C1 segment of cervical spinal cord (tissue), 14 donors: ENCODE measurements around the gene COL4A3.
"Not testable (repeated sequence)": the region's sequence is repeated elsewhere in the genome, so short reads cannot be mapped to it uniquely, and the experiment has no call there.

Source experiments
- DNase-seq, 14 donors: peaks; one replicate each; lab custom pipeline; 2025; lab: John Stamatoyannopoulos, UW

COL4A3 gene

GRCh38 chr2:227154986-227155774 lies 9.2 kb upstream of the COL4A3 start:
- DNase-seq, result no peak

GRCh38 chr2:227160164-227160563 lies 4.3 kb upstream of the COL4A3 start:
- no peak for DNase-seq

DNA sequence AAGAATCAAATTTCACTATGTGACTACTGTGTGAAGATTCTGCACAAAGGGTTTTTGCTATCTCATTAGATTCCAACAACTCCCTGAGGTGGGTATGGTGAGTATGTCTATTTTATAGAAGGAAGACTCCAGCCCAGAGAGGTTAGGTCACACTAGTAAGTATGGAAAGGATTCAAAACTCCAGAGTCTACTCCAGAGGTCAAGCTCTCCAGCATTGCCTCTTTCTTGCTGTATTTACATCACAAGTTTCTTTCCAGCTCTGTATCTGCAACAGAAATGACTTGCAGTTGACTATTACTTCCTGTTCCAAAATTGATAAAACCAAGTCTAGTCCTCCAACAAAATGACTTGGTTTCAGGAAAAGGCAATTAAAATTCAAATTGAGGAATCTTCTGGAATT lies 2.5 kb upstream of the COL4A3 start:
- no peak for DNase-seq

DNA sequence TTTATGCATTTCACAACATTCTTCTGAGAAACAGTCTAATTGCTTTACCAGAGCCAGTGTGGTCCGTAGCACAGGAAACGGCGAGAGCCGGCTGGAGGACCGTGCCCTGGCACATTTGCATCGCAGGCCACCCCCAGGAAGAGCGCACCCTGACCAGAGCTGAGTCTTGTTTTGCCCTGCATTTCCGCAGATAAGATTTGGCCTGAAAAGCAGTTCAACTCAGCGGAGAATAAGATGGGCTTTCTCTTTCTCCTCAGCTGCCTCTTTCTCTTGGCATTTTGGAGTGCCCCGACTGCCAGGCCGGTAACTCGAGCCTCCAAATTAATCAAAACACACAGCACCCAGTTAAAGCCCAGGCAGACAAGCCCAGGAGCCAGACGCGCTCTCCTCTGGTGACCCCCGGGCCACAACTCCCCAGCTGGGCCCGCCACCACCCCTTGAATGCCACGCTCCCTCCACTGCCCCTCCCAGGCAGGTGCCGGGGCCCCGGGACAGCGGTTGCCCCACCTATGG lies 883 bp upstream of the COL4A3 start:
- DNase-seq, result no peak

DNA sequence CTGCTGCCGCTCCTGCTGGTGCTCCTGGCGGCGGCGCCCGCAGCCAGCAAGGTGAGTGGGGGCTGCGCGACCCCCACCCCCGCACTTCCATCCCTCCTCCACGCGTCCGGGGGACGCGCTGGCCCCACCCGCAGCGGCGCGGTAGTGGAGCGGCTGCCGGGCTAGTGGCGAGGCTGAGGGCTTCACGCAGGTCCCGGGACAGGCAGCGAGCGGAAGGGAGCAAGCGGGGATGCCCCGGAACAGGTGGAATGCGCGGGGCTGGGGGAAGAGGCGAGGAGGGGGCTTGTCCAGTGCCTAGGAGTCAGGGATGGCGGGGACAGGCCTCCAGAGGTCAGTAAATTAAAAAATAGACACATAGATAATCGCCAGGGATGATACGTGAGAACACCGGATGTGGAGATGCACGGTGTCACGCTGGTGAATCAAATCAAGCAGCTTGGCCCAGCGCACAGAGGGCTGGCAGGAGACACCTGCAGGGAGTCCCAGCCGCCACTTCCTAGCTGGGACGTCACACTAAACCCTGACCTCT lies 403 bp downstream of the COL4A3 start:
- DNase-seq, result no peak

- not testable (repeated sequence) for DNase-seq
Measured at GRCh38 chr2:227171779-227172178, 7.4 kb downstream of the COL4A3 start.

GRCh38 chr2:227177592-227178336 lies 13.3 kb downstream of the COL4A3 start:
- no peak for DNase-seq

DNA sequence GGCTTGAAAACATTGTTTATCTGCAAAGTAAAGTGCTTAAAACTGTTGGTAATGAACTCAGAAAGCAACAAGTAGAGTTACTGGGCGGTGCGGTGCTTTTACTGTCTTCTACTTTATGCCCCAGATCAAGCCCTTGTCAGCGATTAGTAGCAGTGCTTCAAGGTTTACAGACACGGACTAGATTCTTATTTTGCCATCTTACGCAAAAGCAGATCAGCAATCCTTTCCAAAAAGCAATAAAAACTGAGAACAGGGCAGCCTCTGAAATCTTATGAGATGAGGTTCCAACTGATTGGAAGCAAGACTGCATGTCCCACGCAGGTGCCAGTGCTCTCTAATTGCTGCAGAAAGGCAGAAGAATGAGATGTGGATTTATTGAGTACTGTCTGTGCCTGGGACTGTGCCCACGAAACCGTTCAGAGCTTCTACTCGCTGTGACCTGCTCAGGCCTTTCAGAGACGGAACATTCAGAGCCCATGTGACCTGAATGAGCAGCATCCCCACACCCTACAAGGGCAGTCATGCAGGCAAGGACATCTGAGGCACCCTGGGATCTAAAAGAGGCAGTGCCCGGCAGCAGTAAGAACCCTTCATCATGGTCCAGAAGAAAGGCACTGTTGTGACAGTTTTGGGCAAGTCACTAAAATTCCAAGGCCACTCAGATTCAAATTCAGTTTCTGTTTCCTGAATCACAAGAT lies 15.7 kb downstream of the COL4A3 start:
- DNase-seq, result peak in 9 of 14 donors; percentile 5 to 51 (median 28)

GRCh38 chr2:227180770-227181169 lies 16.3 kb downstream of the COL4A3 start:
- DNase-seq, result no peak

DNA sequence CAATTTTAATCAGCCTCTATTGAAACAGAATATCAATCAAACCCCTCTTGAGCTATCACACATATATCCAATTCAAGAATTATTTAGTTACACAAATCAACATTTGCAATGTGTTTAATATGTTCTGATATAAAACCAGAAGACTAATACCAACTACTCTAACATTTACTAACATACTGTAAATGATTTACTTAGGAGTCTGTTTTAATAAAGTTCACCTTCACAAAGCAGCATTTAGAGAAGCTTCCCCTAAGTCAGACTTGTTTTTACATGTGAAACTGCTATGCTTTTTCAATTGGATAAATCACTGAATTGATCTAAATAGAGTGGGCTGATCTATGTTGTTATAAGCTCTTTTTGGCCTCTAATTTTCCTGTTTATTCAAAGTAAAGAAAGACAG lies 18.3 kb downstream of the COL4A3 start:
- DNase-seq, result no peak

- no peak for DNase-seq
Measured at GRCh38 chr2:227183657-227184367, 19.4 kb downstream of the COL4A3 start.

GRCh38 chr2:227185615-227186232 lies 21.3 kb downstream of the COL4A3 start:
- DNase-seq, result no peak

DNA sequence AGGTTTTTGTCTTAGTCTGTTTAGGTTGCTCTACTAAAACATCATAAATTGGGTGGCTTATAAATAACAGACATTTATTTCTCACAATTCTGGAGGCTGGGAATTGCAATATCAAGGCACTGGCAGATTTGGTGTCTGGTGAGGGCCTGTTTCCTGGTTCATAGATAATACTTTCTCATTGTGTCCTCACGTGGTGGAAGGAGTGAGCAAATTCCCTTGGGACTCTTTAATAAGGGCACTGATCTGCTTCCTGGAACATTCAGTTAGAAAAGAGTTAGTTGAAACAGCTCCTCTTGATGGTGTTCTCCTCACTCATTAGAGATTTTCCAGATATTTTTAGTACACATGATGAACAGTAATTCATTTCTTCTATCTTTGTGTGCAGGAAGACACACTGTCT lies 22.3 kb downstream of the COL4A3 start:
- DNase-seq, result no peak

DNA sequence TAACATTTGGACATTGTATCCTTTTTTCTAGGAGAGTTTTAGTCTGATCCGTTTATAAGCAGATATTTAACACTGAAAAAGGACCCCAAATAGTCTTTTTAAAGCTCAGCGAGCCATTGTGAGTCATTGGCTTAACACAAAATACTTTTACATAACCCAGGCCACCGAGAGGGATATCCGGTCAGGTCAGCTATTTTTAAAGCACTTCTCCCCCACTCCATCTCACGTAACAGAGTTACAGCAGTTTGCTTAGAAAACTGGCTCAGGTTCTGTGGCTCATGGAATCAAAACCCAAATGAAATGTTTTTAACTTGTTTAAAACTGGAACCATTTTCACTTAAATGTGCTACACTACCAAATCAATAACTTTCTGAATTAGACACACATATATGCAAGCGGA lies 23.9 kb downstream of the COL4A3 start:
- no peak for DNase-seq

GRCh38 chr2:227191367-227191766 lies 26.9 kb downstream of the COL4A3 start:
- no peak for DNase-seq

- no peak for DNase-seq
Measured at GRCh38 chr2:227192491-227192890, 28.1 kb downstream of the COL4A3 start.

- no peak for DNase-seq
Measured at GRCh38 chr2:227194219-227194618, 29.8 kb downstream of the COL4A3 start.

GRCh38 chr2:227198866-227199265 lies 34.4 kb downstream of the COL4A3 start:
- DNase-seq, result no peak

DNA sequence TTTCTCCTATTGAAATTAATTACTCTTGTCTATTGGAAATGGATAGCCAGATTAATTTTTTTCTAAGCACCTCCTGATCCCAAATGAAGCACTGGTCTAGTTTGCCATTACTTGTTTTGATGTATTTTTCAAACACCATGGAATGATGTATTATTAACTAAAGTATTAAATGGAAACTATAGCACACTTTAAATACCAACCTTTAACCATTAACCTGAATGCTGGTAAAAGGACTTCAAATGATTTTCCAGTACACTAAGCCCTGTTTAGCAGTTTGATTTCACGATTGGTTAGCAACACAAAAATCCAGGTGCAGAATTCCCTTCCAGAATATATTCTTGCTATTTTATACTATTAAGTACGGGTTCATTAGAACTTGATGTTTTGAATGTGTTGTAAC lies 37.3 kb downstream of the COL4A3 start:
- no peak for DNase-seq

DNA sequence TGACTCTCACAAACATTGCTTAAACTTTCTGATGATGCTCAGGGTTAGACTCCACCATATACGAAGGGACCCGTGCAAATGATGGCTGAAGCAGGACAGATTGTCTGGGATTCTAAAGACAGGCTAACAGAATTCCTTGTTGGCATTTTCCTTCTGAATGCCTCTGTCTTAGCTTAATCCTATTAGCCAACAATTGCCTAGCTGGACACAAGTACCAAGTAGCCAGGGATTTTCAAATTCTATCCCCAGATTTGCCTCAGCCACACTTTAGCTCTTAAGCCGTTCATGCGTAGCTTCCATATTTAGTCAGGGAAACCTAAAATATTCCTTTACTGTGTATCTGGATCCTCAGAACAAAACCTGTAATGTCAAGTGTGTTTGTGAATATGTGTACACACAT lies 40.0 kb downstream of the COL4A3 start:
- DNase-seq, result no peak

GRCh38 chr2:227205701-227206100 lies 41.3 kb downstream of the COL4A3 start:
- no peak for DNase-seq
